Kidney tubule cell (primary cell): ENCODE measurements around the gene COTL1.
A peak's percentile ranks its signal among the peaks of the same experiment; 100 is the strongest.

Source experiments
- DNase-seq: peaks from one replicate; pipeline ENCODE4 v3.0.0-alpha.2; 2018; ENCODE audit warnings: low spot score

COTL1 gene

GRCh38 chr16:84548971-84549844 is 68.7 kb downstream of the COTL1 start:
- DNase-seq: no peak

GRCh38 chr16:84548508-84548907 is 69.4 kb downstream of the COTL1 start:
- no peak for DNase-seq

- no peak for DNase-seq
Measured at GRCh38 chr16:84547546-84548061, 70.3 kb downstream of the COTL1 start.

DNA sequence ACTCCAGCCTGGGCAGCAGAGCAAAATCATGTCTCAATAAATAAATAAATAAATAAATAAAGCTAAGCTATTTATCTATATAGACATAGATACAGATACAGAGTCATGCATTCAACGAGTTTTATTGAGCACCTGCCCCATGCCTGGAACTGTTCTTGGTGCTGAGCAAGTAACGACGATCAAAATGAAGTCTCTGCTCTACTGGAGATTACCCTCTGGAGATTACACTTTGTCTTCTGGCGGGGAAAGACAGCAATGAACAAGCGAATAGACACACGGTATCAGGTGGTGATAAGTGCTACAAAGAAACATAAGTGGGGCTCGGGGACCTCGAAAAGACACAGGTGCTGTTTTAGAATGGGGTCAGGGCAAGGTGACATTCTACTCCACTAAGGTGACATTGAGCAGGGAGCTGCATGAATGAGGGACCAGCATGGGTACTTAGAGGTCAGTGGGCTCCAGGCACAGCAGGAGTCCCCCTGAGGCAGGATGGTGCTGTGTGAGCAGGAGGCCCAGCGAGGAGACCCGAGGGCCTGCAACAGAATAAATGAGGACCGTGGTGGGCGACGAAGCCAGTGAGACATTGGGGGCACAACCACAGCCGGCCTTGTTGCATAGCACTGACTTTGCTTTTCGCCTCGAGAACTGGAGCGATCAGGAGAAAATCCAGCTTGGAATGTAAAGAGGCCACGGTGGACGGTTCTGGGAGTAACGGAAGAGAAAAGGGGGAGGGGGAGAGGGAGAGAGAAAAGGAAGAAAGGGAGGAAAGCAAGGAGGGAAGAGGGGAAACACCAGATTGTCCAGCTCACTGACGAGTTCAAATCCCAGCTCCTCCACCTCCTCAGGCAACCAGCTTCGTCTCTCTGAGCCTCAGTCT is 71.0 kb downstream of the COTL1 start:
- no peak for DNase-seq

DNA sequence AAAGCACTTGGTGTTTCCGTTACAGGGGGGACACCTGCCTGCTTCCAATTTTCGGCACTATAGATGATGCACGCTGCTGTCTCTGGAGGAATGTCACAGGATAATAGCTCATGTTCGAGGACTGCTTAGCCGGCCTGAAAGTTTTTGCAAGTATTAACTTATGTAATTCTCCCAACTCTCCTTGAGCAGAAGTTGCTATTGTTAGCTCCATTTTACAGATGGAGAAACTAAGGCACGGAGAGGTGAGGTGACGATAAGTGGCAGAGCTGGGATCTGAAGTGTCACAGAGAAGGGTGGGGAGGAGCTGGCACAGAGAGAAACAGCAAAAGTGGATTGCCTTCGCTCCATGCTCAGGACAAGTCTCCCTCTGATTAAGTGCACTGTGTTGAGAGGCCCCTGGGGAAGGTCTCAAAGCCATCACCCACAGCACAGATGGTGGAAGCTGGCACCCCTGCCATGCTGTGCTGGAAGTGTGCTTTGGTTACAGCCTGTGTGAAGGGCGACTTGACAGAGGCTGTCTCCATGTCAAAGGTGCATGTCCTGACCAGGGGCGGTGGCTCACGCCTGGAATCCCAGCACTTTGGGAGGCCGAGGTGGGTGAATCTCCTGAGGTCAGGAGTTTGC is 72.7 kb downstream of the COTL1 start:
- no peak for DNase-seq

DNA sequence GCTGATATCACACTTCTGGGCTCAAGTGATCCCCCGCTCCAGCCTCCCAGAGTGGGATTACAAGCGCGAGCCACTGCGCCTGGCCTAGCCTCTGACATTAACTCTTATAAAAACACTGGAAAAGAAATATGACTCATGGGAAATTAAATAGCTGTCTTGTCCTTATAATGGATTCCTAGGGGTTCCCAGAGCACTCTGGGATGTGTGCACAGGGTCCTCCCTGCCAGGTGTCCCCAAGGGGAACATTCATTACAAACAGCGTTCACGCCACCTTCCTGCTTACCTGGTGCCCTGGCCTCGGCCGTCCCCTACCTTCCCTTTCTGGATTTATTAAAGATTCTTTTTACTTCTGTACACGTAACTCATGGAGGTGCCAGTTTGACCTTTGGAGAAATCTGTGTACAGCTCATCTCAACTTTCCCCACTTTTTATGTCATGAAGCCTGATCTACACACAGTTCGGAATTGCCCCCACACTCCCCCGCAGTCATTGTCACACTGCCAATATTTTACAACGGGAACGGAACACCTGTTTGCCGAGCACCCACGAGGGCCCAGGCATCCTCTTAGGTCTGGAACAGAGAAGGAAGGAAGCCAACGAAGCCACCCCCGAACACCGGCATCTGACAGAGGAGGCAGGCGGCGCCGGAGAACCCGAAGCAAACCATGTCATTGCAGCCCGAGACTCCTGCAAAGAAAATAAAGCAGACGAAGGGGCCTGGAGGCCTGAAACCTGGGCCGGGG is 73.7 kb downstream of the COTL1 start:
- no peak for DNase-seq

- no peak for DNase-seq
Measured at GRCh38 chr16:84543253-84543652, 74.6 kb downstream of the COTL1 start.

DNA sequence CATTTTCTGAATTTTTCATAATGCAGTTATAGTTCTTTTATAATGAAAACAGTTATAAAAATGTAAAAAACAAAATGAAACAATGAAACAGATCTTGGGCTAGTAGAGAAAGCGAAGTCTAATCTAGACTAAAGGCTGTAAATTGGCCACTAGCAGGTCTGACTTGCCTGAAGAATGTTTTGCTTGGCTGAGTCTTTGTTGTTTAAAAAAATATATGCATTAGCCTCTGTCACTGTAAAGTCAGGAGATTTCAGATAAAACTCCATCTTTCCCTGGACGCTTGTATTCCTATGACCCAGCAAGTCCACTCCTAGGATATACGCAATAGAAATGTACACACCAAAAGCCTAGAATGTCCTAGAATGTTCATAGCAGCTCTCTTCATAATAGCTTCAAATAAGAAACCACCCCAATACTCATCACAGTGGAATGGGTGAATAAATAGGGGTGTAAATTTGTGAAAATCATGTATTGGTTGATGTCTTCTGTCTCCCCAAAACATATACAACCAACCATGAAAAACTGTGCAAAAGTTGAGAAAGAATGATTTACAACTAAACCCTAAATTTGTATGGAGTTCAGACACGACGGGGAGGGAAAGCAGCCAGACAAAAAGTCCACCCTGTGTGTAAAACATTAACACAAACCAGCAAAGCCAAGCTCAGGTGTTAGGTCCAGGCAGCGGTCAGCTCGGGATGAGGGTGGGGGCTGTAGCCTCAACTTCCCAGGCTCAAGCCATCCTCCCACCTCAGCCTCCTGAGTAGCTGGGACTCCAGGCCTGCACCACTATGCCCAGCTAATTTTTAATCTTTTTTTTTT is 75.7 kb downstream of the COTL1 start:
- no peak for DNase-seq

- no peak for DNase-seq
Measured at GRCh38 chr16:84540194-84540593, 77.7 kb downstream of the COTL1 start.

GRCh38 chr16:84538222-84538840 is 79.5 kb downstream of the COTL1 start:
- DNase-seq: no peak

DNA sequence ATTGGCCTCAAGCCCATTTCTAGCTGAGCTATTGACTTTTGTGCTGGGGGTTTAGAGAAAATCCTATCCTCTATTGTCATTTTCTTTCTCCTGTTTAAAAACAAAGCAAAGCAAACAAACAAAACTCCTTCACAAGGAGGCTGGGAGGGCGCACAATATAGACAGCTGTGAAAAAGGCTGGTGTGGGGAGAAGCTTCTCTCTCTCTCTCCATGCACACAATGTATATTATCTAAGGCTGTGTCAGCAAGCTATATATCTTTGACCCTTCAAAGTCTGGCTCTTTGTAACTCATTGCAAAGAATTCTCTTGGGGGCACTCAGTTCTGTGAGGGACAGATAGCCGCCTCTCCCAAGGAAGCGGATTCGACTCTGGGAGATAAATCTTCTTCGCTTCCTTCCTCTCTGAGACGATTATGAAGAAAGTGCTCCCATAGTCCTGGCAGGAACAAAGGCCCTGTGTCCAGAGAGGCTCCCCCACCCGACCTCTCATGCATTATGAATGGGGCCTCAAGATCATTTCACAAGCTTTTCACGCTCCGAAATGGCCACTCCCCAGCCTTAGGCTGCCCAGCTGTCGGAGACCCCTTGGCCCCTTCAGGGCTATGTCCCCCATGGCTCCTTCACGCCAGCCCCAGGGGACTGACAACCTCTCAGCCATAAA is 80.3 kb downstream of the COTL1 start:
- DNase-seq: no peak

DNA sequence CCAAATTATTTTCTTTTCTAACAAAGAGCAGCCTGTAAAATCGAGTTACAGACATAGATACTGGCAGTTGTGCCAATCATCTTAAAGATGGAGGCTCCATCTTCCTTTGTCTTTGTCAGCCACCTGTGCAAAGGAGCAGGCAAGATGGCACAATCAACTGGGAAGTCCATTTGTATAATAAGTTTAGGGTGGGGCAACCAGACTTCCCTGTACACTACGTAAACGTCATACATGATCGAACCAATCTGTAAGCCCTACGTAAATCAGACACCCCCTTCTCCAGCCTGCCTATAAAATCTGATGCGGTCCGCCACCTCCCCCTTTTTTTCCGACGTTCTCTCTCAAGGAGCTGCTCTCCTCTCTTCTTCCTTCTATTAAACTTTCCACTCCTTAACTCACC is 82.0 kb downstream of the COTL1 start:
- DNase-seq: no peak

- DNase-seq: no peak
Measured at GRCh38 chr16:84535408-84535807, 82.5 kb downstream of the COTL1 start.

GRCh38 chr16:84534815-84535214 is 83.1 kb downstream of the COTL1 start:
- DNase-seq: no peak

DNA sequence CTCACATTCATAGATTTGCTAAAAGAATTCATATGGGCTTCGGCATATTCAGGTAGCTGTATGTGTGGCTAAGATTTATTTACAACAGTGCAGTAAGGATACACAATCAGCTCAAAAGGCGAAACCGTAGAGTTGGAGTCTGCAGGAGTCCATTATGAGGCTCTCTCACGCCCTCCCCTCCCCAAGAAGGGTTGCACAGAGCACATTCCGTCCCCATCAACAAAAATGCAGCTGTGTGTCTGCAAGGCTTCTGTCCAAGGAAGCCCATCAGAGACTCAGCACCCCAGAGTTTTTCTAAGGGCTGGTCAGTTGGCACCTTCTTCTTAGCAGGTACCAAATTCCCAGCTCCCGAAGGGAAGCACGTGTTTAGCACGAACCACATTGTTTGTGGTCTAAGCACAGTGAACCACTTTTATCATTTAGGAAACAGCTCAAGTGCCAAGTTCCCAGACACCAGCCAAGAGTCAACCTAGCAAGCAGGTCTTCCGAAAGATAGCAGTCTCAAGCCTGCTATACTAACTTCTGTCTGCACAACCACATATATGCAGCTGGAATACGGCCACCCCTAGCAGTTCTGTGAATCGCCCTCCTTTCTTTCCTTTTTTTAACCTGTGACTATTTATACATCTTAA is 84.9 kb downstream of the COTL1 start:
- no peak for DNase-seq

DNA sequence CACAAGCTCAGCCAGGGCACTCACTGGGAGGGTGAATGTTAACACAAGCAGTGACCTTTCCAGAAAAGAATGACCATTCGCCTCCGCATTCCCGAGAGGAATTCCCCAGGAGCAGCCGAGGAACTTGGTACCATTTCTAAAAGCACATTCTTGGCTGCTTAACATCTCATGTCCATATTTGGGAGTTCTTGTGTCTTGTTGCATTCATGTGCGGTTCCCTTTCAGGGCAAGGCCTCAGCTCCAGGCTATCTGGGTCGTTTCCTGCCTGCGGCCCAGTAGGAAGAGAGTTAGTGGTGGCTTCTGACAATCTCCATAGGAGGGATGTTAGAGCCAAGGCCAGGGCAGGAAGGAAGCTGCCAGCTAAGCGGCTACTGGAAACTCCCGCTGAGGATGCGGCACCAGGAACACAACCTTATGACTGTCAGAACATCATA is 85.6 kb downstream of the COTL1 start:
- DNase-seq: peak; percentile 100

DNA sequence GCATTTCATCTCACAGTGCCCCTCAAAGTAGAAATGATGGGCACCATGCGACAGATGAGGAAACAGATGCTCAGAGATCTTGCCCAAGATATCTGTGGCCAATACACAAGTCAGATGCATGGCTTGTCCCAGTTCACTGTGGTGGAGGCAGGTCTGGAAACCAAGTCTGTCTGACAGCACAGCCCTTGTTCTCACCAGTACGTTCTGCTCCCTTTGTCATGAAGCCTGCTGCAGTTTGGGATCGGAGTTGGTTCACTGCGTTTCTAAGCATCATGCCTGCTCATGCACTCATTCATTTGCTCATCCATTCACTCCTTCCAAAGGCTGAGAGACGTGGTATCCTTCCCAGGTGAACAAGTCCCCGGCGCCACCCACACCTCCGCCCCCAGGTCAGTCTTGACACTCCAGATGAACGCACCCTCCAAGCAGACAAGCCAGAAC is 86.2 kb downstream of the COTL1 start:
- peak; percentile 71 for DNase-seq

DNA sequence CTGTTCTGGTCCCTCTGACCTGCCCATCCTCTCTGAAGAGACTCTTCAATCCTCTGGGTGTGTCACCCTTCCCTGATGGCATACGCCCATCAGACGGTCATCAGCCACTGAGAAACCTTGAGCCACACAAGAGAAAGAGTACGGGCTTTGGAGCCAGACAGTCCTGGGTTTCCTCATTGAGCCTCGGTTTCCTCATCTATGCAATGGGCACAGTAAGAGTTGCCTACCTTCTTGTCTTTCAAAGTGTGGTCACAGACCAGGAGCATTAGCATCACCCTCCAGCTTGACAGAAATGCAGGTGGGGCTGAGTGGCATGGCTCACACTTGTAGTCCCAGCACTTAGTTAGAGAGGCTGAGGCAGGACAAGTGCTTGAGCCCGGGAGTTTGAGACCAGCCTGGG is 87.3 kb downstream of the COTL1 start:
- no peak for DNase-seq

DNA sequence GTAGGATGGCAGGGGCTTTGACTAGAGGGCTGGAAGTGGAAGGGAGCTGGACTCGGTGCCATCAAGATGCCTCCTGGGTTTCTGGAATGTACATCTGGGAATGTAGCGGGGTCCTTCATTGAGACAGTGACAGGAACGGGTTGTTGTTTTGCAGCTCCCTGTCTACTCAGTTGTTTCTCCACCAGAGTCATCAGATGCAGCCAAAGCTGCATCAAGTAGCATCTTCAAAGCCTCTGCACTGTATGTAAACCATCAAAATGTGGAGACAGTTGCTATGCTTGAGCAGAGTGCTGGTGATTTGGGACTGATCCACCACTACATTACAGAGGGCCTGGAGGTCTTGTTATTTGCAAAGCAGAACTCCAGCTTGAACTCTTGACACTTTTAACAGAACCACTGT is 88.3 kb downstream of the COTL1 start:
- no peak for DNase-seq
